GM12878 (cell line): Measurements from ENCODE around the gene ATP6V0A1. TPM values are rescaled to one million over a fixed set of nuclear protein-coding genes. Genes with fewer than 3 reads are reported as not detected.

ENCODE experiments used
- IKZF2 ChIP-seq, 2 experiments: fragments of 450-650 bp; IDR thresholded peaks; 2 replicates each; pipeline ENCODE4 v1.6.1; 2017; ENCODE audit warnings: mild to moderate bottlenecking in 2 of 2, moderate library complexity in 2 of 2
- KLF5 ChIP-seq: fragments of 450-650 bp; IDR thresholded peaks from 2 replicates; pipeline ENCODE4 v1.6.1; 2014; ENCODE audit warnings: mild to moderate bottlenecking; ENCODE audit not compliant: partially characterized antibody
- LARP7 ChIP-seq: fragments of 450-650 bp; IDR thresholded peaks from 2 replicates; pipeline ENCODE4 v1.6.1; 2017; ENCODE audit warnings: mild to moderate bottlenecking
- NR2C1 ChIP-seq: fragments of 450-650 bp; IDR thresholded peaks from 2 replicates; pipeline ENCODE4 v1.6.1; 2017; ENCODE audit warnings: antibody characterized with exemption, mild to moderate bottlenecking, moderate library complexity
- REST ChIP-seq: IDR thresholded peaks from 2 replicates; pipeline ENCODE4 v1.6.1; 2012; ENCODE audit warnings: mild to moderate bottlenecking, low read depth, low read length
- SIX5 ChIP-seq: IDR thresholded peaks from 2 replicates; pipeline ENCODE4 v1.6.1; 2011; ENCODE audit warnings: mild to moderate bottlenecking, low read depth, low read length, moderate library complexity; ENCODE audit not compliant: severe bottlenecking
- SP1 ChIP-seq: IDR thresholded peaks from one replicate; pipeline ENCODE4 v1.6.1; 2011; ENCODE audit warnings: low read depth, low read length
- SREBF2 ChIP-seq: IDR thresholded peaks from 2 replicates; pipeline ENCODE4 v1.6.1; 2012; ENCODE audit warnings: mild to moderate bottlenecking, low read length
- polyA plus RNA-seq, 11 experiments: library from polyadenylated mRNA; depleted of rRNA in 4 of 11; unstranded in 6 of 11; stranded (reverse) in 5 of 11; fragments of >200 nt; fragmentation: Nextera tagmentation in 4 of 11; fragmentation: Illumina TruSeq in 1 of 11; extraction: Ambion mirVana in 4 of 11; extraction: Trizol in 1 of 11; gene quantifications; 1 replicate in 1 of 11; 2 replicates in 10 of 11; pipeline versions ENCODE4 v1.2.1 to v1.2.3, GENCODE V29; 2011 to 2016; ENCODE audit warnings: inconsistent platforms in 2 of 11, missing spikeins in 2 of 11, low read depth in 1 of 11
- total RNA-seq, 4 experiments: library from RNA; depleted of rRNA in 3 of 4; stranded (reverse); fragments of >200 nt in 3 of 4; fragmentation: Illumina TruSeq in 1 of 4; extraction: Trizol in 1 of 4; gene quantifications; 2 replicates each; pipeline versions ENCODE4 v1.2.1 to v1.2.3, GENCODE V29; 2013 to 2021

ATP6V0A1 gene
- total and polyA plus RNA-seq, 10 of the 15 experiments (the other 5 are each of a cell fraction or from before 2014, with no cell fraction given) = 3.0 to 76.6 (median 30.9) TPM

- TF ChIP-seq REST (no peak), SREBF2 (no peak), LARP7 (no peak), SP1 (no peak), KLF5 (no peak), SIX5 (no peak), IKZF2 (IDR thresholded peaks at IDR 0.05) (peak; percentile 77 to 79), NR2C1 (no peak)
Observed at GRCh38 chr17:42458497-42459255, at the start of gene ATP6V0A1 (continued).
